ENCODE results near the gene HMCN1. TPM values are rescaled to one million over a fixed set of nuclear protein-coding genes. Genes with fewer than 3 reads are reported as not detected.
A peak's percentile ranks its signal among the peaks of the same experiment; 100 is the strongest.

The HMCN1 gene
- total RNA-seq, 1 donor from 2014 or later = 1.6 TPM

DNA sequence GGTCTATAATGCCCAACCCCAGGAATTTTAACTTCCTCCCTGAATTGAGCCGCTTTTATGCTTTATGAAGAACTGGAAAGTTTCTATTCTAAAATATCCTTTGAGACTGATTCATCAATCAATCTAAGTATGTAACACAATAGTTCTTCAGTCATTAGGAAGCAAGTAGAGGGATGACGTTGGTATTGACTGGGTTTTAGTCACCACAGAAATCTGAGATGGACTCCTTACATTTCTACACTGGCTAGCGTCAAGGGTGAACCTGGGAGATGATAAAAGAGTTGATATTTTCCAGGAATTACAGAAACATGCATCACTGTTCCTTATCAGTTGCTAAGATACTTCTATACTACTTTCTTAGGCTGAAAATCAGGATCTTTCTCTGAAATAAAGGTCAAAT, 308.0 kb downstream of the HMCN1 start:
- TF ChIP-seq, protein P1, sequence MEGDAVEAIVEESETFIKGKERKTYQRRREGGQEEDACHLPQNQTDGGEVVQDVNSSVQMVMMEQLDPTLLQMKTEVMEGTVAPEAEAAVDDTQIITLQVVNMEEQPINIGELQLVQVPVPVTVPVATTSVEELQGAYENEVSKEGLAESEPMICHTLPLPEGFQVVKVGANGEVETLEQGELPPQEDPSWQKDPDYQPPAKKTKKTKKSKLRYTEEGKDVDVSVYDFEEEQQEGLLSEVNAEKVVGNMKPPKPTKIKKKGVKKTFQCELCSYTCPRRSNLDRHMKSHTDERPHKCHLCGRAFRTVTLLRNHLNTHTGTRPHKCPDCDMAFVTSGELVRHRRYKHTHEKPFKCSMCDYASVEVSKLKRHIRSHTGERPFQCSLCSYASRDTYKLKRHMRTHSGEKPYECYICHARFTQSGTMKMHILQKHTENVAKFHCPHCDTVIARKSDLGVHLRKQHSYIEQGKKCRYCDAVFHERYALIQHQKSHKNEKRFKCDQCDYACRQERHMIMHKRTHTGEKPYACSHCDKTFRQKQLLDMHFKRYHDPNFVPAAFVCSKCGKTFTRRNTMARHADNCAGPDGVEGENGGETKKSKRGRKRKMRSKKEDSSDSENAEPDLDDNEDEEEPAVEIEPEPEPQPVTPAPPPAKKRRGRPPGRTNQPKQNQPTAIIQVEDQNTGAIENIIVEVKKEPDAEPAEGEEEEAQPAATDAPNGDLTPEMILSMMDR (conservative IDR thresholded peaks at IDR 0.05; ENCODE audit: low read depth, low read length) = no peak
- H3K4me3 ChIP-seq (ENCODE audit: low read depth, low read length) = no peak overlapping the region
- no peak for DNase-seq (ENCODE audit: low read depth)

DNA sequence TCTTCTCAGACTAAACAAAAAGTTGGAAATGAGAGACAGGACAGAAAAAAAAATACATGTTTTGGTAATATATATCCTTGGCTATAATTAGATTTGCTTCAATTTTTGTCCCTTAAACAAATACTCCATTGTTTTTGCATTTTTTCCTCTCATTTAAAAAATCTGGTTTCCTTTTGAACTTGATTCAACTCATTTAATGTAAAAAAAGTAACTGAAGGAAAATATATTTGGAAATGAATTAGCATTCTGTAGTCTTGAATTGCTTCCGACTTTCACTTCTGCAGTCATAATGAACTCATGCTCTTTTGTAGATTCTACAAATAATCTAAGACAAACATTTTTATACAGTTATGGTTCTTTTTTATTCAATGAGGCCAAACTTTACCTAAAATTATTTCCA, 309.1 kb downstream of the HMCN1 start:
- H3K4me3 ChIP-seq (ENCODE audit: low read depth, low read length) = no peak overlapping the region
- DNase-seq (ENCODE audit: low read depth) = no peak
- TF ChIP-seq, protein P1 (conservative IDR thresholded peaks at IDR 0.05; ENCODE audit: low read depth, low read length) = no peak

DNA sequence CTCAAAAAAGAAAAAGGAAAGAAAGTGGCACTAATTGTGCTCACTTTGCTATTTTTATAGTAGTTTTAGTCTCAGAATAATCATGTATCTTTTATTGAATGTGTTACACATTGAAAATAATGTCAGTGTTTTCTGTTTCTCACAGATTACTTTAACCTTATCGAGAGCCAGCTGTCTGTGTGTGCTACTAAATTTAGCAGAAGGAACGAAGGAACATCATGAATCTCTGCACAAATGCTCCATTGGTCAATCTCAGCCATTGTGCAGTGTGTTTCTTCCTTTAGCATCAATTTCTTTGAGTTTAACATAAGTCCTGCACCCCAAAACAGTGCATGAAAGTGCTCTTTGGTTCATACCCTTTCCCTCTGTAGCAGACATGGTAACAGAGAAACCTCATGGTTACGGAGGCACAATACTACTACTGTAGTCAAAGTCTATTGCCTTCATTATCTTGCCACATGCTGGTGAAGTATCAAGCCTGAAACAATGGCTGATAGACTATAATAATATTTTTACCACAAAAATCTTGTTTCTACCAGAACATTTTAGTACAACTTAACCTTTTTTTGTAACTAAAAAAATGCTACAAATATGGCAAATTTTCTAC, 310.0 kb downstream of the HMCN1 start:
- DNase-seq (ENCODE audit: low read depth) = no peak
- no peak overlapping the region for H3K4me3 ChIP-seq (ENCODE audit: low read depth, low read length)
- TF ChIP-seq, protein P1 (conservative IDR thresholded peaks at IDR 0.05; ENCODE audit: low read depth, low read length) = no peak

DNA sequence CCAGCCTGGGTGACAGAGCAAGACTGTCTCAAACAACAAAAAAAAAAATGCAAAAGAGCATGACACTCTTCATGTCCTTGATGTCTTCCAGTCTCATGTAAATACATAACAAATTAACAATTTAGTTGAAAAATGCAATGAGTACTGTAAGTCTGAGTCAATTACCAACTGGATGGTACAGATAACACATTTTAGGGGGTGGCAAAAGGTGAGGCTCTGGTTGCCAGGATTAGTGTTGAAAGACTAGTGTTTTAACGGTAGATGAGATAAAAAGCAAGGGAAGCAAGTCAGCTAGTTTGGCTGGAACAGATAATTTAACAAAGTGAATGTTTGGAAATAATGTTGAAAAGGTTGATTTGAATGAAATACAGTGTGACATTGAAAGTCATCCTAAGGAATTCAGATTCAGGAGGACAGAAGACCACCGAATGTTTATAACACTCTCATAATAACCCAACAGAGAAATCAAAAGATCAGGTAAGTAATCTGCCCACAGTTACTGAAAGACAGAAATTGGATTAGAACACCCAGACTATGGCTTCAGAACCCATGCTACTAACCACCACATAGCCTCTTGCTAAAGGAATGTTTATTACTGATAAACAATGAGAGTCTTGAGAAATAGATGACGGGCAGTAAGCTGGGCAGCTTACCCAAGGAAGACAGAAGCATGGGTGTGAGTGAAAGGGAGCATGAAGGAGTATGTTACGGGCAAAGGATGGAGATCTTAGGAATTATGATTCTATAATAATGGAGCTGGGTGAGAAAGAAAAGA, 312.4 kb downstream of the HMCN1 start:
- DNase-seq (ENCODE audit: low read depth) = no peak
- TF ChIP-seq, protein P1 (conservative IDR thresholded peaks at IDR 0.05; ENCODE audit: low read depth, low read length) = no peak
- H3K4me3 ChIP-seq (ENCODE audit: low read depth, low read length) = no peak overlapping the region

DNA sequence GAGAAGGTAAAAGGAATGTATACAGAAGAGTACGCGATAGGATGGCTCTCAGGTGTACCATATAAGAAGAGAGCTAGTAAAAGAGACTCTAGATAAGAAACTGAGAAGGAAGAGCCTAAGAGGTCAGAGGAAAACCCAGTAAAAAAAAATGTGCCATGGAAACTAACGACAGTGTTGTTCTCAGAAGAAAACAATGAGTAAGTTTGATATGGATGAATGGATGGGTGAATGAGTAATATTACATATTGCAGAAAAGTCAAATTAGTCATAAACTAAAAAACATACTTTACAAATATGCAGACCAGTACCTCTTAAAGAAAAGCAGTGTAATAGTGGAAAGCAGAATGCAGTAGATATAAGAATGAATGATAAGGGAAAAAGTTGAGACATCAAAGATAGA, 316.2 kb downstream of the HMCN1 start:
- TF ChIP-seq, protein P1 (conservative IDR thresholded peaks at IDR 0.05; ENCODE audit: low read depth, low read length) = no peak
- H3K4me3 ChIP-seq (ENCODE audit: low read depth, low read length) = no peak overlapping the region
- DNase-seq (ENCODE audit: low read depth) = peak; percentile 47

DNA sequence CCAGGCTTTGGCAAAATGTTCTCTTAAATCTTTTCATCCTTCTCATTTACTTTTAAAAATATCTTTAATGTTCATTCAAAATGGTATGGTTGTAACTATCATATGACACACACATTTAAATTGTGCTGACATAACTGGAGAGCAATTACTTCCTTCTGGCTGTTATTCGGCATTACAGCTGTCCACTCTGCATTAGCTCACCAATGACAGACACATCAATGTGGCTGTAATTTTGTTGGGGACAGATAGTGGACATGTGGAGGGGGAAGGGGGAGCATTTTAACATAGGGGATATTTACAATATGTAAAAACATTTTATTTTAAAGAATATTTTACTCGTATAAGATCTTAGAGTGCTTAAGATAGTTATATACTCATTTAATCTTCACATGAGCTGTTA, 319.8 kb downstream of the HMCN1 start:
- no peak for DNase-seq (ENCODE audit: low read depth)
- no peak overlapping the region for H3K4me3 ChIP-seq (ENCODE audit: low read depth, low read length)
- TF ChIP-seq, protein P1 (conservative IDR thresholded peaks at IDR 0.05; ENCODE audit: low read depth, low read length) = no peak

DNA sequence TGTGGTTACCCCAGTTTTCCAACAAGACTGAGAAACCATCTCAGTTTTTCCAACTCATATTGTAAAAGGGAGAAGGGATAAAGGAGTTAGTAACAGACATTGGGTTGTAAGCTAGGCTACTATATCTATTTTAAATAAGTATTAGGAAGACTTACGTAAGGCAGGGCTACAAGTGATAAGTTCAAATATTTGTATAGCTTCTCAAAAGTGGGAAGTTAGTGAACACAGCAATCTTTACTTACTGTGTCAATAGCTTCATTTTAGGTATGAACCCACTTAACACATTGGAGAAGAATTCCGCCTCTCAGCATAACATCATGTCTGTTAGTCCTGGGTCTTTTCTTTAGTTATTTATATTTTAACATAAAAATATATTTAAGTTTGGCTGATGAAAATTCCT, 320.7 kb downstream of the HMCN1 start:
- TF ChIP-seq, protein P1 (conservative IDR thresholded peaks at IDR 0.05; ENCODE audit: low read depth, low read length) = no peak
- no peak for DNase-seq (ENCODE audit: low read depth)
- no peak overlapping the region for H3K4me3 ChIP-seq (ENCODE audit: low read depth, low read length)

All from epithelial cell of proximal tubule (primary cell).